UCSD-AML1 (cell line): Measurements from ENCODE around the gene PPP1R17.

Experiments
- DNase-seq: peaks from one replicate; lab custom pipeline; 2025; ENCODE audit not compliant: unreplicated experiment; lab: John Stamatoyannopoulos, UW

The PPP1R17 gene

DNA sequence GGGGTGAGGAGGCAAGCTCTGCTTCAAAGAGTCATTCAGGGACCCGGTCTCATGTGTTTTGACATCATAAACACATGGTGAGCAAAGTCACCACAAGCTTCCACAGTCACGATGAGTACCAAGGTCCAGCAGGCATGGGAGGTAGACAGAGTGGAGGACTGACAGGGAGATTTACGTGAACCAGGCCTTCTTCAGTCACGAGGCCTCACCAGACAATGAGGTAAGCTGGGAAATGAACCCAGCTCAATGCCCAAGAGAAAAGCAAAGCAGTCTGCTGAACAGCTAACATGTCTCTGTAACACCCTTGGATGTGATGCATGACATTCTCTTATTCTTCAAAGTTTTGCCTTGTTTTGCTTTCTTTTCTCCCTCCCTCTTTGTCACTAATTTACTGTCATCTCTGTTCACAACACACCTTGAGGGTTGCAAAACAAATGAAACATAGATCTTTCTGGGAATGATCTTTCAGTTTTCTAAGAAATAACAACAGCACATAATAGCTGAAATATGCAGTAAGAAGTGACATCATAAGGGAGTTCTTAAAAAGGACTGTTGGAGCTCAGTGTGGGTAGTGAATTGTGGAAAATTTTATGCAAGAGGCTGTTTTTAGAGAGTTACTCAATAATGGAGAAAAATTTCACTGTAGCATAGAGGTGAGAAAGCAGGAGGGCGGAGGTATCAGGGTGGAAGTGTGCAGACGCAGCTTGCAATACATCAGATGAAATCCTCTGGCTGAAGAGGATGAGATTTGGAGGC lies 9.0 kb downstream of the PPP1R17 start:
- no peak for DNase-seq

DNA sequence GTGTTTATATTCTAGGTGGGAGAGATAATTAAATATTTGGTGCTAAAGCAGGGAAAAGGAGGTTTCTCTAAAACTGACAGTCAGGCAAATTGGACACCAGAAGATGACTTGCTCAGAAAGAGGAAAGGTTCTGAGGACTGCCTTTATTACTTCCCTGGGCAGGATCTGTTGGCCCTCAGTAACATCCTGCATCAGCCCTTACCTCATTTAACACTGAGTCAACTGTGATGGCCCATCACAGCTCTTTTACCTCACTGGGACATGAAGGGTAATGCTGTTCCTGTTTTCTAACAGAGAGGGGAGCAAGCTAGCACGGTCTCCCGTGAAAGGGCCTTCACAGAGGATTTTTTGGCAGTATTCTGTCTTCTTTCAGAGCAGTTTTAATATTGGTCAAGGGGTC lies 12.0 kb downstream of the PPP1R17 start:
- no peak for DNase-seq

DNA sequence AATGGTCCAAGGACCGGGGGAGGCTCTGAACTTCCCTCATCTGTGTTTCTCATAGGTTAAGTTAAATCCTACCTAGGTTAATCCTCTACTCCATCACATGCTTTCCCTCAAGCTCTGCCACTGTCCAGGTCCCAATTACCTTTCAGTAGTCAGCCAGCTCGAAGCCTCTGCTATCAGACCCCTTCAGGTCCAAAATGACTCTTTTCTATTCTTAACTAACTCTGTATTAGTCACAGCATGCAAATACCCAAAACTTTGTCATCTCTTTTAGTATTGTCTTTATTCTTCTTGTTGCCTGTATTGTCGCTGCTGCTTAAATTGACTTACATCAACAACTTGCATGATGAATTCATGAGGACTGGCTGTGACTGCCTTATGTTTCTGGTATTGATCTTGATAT lies 15.3 kb downstream of the PPP1R17 start:
- DNase-seq: no peak

DNA sequence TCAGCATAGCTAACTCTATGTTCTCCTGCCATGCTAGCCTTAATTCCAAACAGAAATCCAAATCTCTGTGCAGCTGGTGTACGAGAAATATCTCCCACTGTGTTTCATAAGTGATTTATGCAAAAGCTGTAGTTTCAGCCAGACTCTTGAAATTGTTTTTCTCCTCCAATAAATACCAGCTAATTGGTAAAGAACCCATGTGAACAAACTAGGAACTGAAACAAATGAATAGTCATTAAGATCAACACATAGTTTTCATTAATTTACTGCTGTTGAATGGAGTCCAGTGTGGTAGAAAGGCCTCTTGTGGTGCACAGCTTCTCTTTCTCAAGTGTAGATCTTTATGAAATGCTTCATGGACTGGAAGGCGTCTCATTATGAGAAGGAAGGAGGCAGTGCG lies 18.4 kb downstream of the PPP1R17 start:
- DNase-seq: no peak

DNA sequence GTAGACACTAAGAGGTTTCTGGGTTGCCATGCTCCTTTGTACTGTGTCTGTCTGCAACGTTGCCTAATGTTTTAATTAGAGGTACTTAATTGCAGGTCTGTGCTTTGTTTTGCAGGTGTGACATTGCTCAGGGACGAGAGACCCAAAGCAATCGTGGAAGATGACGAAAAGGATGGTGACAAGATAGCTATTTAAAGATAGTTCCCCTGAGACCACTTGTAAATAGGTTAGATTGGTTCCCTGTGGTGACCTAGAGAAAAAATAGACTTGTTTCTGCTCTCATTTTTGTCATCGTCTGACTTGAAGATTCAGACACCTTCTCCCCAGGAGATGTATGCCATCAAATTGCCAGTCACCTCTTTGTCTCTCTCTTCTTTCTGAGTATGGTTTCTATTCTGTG lies 20.1 kb downstream of the PPP1R17 start:
- DNase-seq: no peak

DNA sequence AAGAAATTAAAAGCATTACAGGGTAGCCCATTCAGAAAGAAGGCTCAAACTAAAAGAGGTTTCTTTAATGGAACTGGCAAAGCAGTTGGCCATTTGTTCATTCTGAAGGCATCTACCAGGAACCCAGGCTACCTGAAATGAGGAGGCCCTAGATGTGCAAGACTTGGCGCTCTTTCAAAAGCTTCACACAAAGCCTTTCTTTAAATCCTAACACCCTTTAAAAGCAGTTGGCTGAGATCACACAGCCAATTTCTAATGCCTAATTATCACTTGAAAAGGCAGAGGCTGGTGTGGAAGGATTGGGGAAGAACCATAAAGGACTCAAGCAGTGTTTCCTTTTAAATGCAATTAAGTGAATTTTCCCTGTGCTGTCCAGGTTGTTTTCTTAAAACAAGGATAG lies 23.2 kb downstream of the PPP1R17 start:
- no peak for DNase-seq

DNA sequence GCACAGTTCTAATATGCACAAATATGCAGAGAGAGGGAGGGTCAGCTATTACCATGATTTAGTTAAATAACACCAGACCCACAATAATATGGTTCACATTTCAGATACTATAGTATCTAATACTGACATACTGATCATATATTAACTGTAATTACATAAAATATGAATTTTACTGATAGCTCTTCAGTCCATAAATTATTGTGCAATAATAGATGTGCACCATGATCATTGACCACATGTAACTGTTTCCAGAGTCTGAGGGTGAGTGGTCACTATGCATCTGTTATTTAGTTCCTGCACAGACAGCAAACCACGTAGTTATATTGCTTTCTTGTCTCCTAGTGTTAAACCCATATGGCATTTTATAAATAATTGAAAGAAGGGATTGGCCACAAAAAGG lies 29.3 kb downstream of the PPP1R17 start:
- no peak for DNase-seq

DNA sequence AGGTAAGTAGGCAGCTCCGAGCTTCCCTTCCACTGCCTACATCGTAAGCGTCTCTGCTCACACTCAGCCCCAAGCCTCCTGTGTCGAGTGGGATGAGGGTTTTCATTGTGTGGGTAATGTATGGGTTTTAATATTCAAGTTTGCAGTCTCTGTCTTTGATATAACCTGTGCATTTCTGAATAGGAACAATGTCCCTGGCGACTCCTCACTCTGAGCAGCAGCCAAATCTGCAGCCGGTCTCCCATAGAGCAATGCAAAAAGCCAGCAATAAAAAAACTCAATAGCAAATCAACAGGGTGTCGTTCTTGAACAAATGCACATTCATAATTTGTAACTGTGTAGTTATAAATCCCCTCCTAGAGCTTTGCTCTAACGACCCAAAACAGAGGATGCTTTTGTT lies 33.4 kb downstream of the PPP1R17 start:
- DNase-seq: no peak

DNA sequence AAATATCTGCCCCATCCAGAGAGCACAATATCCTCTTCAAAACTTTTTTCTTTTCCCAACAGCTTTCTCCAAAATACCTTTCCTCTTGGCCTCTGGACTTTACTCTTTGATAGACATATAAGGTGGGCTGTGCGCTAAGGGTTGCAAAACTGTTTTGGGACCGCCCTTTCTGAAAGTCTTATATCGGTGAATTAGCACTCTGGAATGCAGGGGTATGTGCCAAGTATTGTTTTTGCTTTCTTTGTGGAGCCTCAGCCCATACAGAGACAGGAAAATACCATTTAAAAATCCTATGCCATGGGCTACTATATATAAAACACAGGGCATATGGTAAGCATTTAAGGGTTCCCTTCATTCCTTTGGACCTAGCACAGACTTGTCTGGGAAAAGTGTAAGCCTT lies 37.7 kb downstream of the PPP1R17 start:
- no peak for DNase-seq

DNA sequence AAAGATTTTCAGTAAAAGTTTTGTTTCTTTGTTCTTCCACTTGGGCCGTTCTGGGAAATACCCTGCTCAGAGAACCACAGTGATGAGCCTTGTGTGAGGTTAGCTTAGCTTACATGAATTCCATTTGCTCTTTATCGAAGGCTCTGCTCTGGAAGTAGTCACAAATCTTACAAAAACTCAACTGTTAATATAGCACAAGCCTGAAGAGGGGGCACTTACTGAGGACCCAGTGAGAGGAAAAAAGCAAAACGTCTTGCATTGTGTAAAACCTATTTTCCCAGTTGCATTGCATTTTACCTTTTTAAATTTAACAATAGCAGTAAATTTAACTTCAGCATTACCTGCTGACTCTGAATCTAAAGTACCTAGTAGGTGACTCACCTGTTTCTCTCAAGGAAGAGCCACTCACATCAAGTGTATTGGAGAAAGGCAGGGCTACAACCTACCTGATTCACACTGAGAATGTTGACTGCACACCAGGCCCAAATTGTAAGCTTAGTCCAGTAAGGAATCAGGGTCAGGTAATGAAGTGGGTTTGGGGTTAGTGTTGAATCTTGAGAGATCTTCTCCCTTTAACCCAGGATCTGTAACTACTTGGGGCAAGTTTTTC lies 42.3 kb downstream of the PPP1R17 start:
- DNase-seq: no peak

DNA sequence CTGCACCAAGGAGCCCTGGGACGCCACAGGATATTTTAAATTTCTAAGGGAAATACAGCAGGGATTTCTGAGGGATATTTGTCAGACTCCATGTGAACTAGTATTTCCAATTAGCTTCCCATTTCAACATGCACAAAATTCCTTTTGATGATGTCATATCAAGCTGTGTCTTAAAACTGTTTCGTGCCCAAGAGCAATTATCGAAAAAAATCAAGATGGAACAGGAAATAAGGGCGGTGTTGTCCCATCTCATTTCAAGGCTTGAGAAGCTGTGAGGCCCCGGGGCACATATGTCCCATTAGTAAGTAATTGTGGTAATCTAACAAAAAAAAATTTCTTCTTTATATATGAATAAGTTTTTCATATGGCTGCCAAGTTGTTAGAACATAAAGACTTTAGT lies 47.4 kb downstream of the PPP1R17 start:
- no peak for DNase-seq

DNA sequence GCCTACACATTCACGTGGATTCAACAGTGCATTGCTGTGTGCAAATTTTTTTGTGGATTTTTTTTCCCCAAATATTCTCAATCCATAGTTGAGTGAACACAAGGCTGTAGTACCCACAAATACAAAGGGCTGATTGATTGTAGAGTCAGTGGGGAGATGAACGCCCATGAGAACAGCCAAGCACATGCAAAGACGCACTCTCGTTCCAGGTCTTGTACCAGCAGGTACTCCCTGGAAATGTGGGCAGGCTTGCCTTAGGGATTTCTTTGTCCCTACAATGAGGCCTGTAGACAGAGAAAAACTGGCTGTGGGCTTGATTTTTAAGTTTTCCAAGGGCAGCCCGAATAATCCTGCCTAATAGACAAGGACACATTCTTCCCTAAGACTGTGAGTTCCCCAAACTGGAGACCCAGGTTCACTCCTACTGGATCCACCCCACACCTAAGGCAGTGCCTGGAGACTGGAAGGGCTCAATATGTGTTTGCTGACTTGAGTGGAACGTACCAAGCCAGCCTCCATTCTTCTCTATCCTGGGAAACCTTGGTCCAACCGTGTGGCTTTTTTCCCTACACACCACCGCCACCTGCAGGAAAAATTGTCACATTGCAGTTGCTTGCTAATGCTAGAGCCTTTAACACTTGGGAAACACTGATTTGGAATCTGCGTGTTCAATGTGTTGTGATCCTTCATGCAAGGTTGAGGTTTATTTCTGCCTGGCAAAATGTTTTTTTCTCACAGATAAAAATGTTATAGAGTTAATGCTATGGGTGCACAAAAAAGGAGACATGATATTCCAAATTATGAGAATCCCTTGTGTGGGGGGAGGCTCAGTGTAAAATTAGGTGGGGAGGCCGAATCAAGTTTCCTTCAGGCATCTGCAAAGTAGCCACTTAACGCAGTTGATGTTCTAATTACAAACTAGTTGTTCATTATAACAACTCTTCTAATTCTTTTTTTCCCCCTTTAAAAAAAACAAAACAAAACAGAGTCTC lies 49.3 kb downstream of the PPP1R17 start:
- DNase-seq: peak; percentile 17

DNA sequence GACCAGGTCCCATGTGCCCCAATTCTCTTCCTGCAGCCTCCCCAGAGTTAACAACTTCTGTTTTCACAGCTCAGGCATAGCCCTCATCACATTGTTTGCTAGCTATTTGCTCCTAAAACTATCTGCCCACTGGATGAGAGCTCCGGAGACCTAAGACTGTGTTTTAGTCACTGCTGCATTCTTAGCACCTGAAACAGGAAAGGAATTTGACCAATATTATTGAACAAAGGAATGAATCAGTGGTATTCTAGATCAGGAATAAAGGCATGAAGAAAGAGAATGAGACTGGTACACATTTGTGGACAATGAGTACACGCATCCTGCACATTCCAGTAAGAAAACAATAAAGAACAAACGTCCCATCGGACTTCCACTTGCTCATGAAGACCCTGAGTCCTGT lies 54.8 kb downstream of the PPP1R17 start:
- DNase-seq: no peak

DNA sequence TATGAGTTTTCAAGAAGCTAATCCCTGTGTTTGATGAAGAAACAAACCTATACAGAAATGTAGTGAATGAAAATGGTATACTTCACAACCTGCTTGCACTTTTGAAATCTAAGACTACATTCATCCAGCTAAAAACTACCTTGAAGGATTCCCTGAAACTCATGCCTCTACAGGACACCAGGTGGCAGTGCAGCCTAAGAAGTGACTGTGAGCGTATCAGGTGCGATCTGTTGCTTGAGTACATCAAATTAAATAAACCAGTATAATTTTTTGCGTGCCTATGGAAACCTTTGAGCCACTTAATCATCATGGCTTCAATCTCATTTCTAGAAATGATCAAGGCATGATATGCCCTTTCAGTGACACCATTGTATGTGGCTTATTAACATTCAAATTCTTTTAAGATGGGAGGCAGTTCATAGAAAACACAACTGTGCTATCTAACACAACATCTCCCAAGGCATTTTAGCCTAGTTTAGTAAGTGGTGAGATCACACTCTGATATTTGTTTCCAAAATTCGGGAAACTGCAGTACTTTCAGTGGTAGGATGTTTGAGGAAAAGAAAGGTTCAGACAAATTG lies 57.4 kb downstream of the PPP1R17 start:
- DNase-seq: peak; percentile 30

DNA sequence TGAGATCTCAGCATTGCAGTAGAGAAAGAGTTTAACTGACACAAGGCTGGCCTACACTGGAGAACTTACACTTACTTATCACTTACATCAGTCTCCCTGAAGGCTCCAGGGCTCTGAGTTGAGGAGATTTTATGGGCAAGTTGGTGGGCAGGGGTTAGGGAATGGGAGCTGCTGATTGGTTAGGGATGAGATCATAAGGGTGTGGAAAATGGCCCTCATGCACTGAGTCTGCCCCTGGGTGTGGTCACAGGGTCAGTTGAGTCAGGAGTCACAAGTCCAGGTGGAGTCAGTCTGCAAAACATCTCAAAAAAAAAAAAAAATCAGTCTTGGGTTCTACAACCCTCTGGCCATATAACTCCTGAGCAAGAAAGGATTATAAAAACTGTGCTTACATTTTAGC lies 60.5 kb downstream of the PPP1R17 start:
- DNase-seq: no peak

DNA sequence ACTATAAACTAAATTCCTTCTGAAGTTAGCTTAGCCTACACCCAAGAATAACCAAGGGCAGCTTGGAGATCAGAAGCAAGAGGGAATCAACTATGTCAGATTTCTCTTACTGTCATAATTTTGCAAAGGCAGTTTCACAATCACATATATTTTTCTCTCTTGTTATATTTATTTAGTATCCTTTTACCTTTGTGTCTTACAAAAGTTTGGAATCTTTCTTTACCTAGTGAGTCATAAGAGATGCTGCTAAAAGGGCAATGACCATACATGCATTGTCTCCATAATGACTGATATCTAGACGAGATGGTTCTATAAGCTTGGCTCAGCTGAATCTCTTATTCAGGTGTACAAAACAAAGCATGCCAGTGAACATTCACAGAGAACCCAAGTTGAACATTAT lies 61.1 kb downstream of the PPP1R17 start:
- no peak for DNase-seq

DNA sequence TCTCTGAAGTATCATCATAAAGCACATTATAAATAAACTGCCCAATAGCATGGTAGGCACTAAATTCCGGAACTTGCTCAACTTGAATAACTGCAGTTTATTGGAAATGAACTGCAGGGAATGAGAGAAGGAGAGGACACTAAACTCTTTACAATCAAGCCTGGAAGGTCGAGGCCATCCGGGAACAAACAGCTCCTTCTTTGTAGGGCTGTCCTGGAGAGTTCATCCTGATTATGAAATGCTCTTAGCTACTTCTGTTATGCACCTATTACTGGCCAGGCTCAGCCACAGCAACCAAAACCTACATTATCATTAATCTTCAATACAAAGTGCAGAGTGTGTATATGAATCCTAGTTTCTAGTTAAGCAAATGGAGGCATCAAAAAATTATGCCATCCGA lies 64.7 kb downstream of the PPP1R17 start:
- no peak for DNase-seq
